ENCODE measurements around the gene LDB3.
"Not testable (repeated sequence)": the region's sequence is repeated elsewhere in the genome, so short reads cannot be mapped to it uniquely, and the experiment has no call there.

Gene LDB3

GRCh38 chr10:86645621-86646165 is 22.6 kb upstream of the LDB3 start:
- not testable (repeated sequence) for H2BK120ac ChIP-seq (ENCODE audit: low read depth, low read length); H2BK5ac ChIP-seq (ENCODE audit: low read length); H3K4me3 ChIP-seq (ENCODE audit: low read length); H3K4me1 ChIP-seq (ENCODE audit: control insufficient read depth, low read depth, low read length); H3K27me3 ChIP-seq (ENCODE audit: insufficient read depth, low read length, poor library complexity); H3K79me1 ChIP-seq (ENCODE audit: low read length); H2AK5ac ChIP-seq (ENCODE audit: low read length); H3K27ac ChIP-seq (ENCODE audit: low read depth, low read length); H2BK15ac ChIP-seq (replicated peaks; ENCODE audit: low read depth); DNase-seq; H4K5ac ChIP-seq (ENCODE audit: low read length); H3K9ac ChIP-seq (ENCODE audit: low read length); H3K56ac ChIP-seq (ENCODE audit: low read length); H3K4ac ChIP-seq (ENCODE audit: low read depth, low read length); H3K18ac ChIP-seq (ENCODE audit: low read length); H3K4me2 ChIP-seq (ENCODE audit: low read length); H3K36me3 ChIP-seq (ENCODE audit: control insufficient read depth, insufficient read depth, low read length); H3K79me2 ChIP-seq (ENCODE audit: control insufficient read depth, insufficient read depth, low read length); H4K8ac ChIP-seq (ENCODE audit: low read depth, low read length); H3K23ac ChIP-seq (ENCODE audit: low read length)
- no CpG with 5 or more reads among the region's 5 CpGs for WGBS (ENCODE audit: extremely low coverage, insufficient coverage, low lambda C conversion rate)

GRCh38 chr10:86646532-86646931 is 21.8 kb upstream of the LDB3 start:
- Histone ChIP-seq H3K79me1 (ENCODE audit: low read length) (no peaks in the 10 kb centered on the region), H3K18ac (ENCODE audit: low read length) (no peak overlapping the region), H4K5ac (ENCODE audit: low read length) (no peak overlapping the region), H2BK120ac (ENCODE audit: low read depth, low read length) (no peak overlapping the region), H3K4me1 (ENCODE audit: control insufficient read depth, low read depth, low read length) (no peaks in the 10 kb centered on the region), H2BK5ac (ENCODE audit: low read length) (no peak overlapping the region), H3K4ac (ENCODE audit: low read depth, low read length) (no peak overlapping the region), H4K8ac (ENCODE audit: low read depth, low read length) (no peak overlapping the region), H3K23ac (ENCODE audit: low read length) (no peak overlapping the region), H3K27ac (ENCODE audit: low read depth, low read length) (no peak overlapping the region), H2BK15ac (replicated peaks; ENCODE audit: low read depth) (no peak overlapping the region), H3K36me3 (ENCODE audit: control insufficient read depth, insufficient read depth, low read length) (no peaks in the 10 kb centered on the region), H3K27me3 (ENCODE audit: insufficient read depth, low read length, poor library complexity) (no peaks in the 10 kb centered on the region), H3K56ac (ENCODE audit: low read length) (no peak overlapping the region), H3K9ac (ENCODE audit: low read length) (no peak overlapping the region), H3K4me2 (ENCODE audit: low read length) (no peak overlapping the region), H2AK5ac (ENCODE audit: low read length) (no peak overlapping the region), H3K79me2 (ENCODE audit: control insufficient read depth, insufficient read depth, low read length) (no peaks in the 10 kb centered on the region), H3K4me3 (ENCODE audit: low read length) (no peak overlapping the region)
- DNase-seq, result no peak
- no CpG with 5 or more reads among the region's 5 CpGs for WGBS (ENCODE audit: extremely low coverage, insufficient coverage, low lambda C conversion rate)

GRCh38 chr10:86646933-86647332 is 21.4 kb upstream of the LDB3 start:
- no peak for DNase-seq
- H3K18ac ChIP-seq (ENCODE audit: low read length), result no peak overlapping the region
- H3K4ac ChIP-seq (ENCODE audit: low read depth, low read length), result no peak overlapping the region
- no peak overlapping the region for H2BK5ac ChIP-seq (ENCODE audit: low read length)
- no CpG with 5 or more reads among the region's 6 CpGs for WGBS (ENCODE audit: extremely low coverage, insufficient coverage, low lambda C conversion rate)
- no peak overlapping the region for H3K9ac ChIP-seq (ENCODE audit: low read length)
- H2AK5ac ChIP-seq (ENCODE audit: low read length), result no peak overlapping the region
- no peak overlapping the region for H3K4me3 ChIP-seq (ENCODE audit: low read length)
- no peaks in the 10 kb centered on the region for H3K4me1 ChIP-seq (ENCODE audit: control insufficient read depth, low read depth, low read length)
- no peaks in the 10 kb centered on the region for H3K36me3 ChIP-seq (ENCODE audit: control insufficient read depth, insufficient read depth, low read length)
- H3K27me3 ChIP-seq (ENCODE audit: insufficient read depth, low read length, poor library complexity), result no peaks in the 10 kb centered on the region
- no peaks in the 10 kb centered on the region for H3K79me2 ChIP-seq (ENCODE audit: control insufficient read depth, insufficient read depth, low read length)
- H3K4me2 ChIP-seq (ENCODE audit: low read length), result no peak overlapping the region
- H2BK120ac ChIP-seq (ENCODE audit: low read depth, low read length), result no peak overlapping the region
- no peak overlapping the region for H3K27ac ChIP-seq (ENCODE audit: low read depth, low read length)
- H4K8ac ChIP-seq (ENCODE audit: low read depth, low read length), result no peak overlapping the region
- no peak overlapping the region for H3K56ac ChIP-seq (ENCODE audit: low read length)
- H2BK15ac ChIP-seq (replicated peaks; ENCODE audit: low read depth), result no peak overlapping the region
- no peak overlapping the region for H3K23ac ChIP-seq (ENCODE audit: low read length)
- H4K5ac ChIP-seq (ENCODE audit: low read length), result no peak overlapping the region
- no peaks in the 10 kb centered on the region for H3K79me1 ChIP-seq (ENCODE audit: low read length)

- Histone ChIP-seq H4K8ac (ENCODE audit: low read depth, low read length) (no peak overlapping the region), H4K5ac (ENCODE audit: low read length) (no peak overlapping the region), H3K79me1 (ENCODE audit: low read length) (no peaks in the 10 kb centered on the region), H3K4me1 (ENCODE audit: control insufficient read depth, low read depth, low read length) (no peaks in the 10 kb centered on the region), H3K36me3 (ENCODE audit: control insufficient read depth, insufficient read depth, low read length) (no peaks in the 10 kb centered on the region), H3K23ac (ENCODE audit: low read length) (no peak overlapping the region), H3K56ac (ENCODE audit: low read length) (no peak overlapping the region), H3K27me3 (ENCODE audit: insufficient read depth, low read length, poor library complexity) (no peaks in the 10 kb centered on the region), H2AK5ac (ENCODE audit: low read length) (no peak overlapping the region), H3K4me2 (ENCODE audit: low read length) (no peak overlapping the region), H3K4ac (ENCODE audit: low read depth, low read length) (no peak overlapping the region), H2BK5ac (ENCODE audit: low read length) (no peak overlapping the region), H3K4me3 (ENCODE audit: low read length) (no peak overlapping the region), H3K18ac (ENCODE audit: low read length) (no peak overlapping the region), H2BK15ac (replicated peaks; ENCODE audit: low read depth) (no peak overlapping the region), H3K79me2 (ENCODE audit: control insufficient read depth, insufficient read depth, low read length) (no peaks in the 10 kb centered on the region), H3K9ac (ENCODE audit: low read length) (no peak overlapping the region), H2BK120ac (ENCODE audit: low read depth, low read length) (no peak overlapping the region), H3K27ac (ENCODE audit: low read depth, low read length) (no peak overlapping the region)
- WGBS (ENCODE audit: extremely low coverage, insufficient coverage, low lambda C conversion rate), result no CpG with 5 or more reads among the region's 13 CpGs
- no peak for DNase-seq
Observed at GRCh38 chr10:86647773-86648703, 20.3 kb upstream of the LDB3 start.

- Histone ChIP-seq H2BK5ac (ENCODE audit: low read length) (no peak overlapping the region), H2BK120ac (ENCODE audit: low read depth, low read length) (no peak overlapping the region), H3K27me3 (ENCODE audit: insufficient read depth, low read length, poor library complexity) (no peaks in the 10 kb centered on the region), H3K9ac (ENCODE audit: low read length) (no peak overlapping the region), H3K4me2 (ENCODE audit: low read length) (no peak overlapping the region), H3K56ac (ENCODE audit: low read length) (no peak overlapping the region), H3K4me1 (ENCODE audit: control insufficient read depth, low read depth, low read length) (no peaks in the 10 kb centered on the region), H2AK5ac (ENCODE audit: low read length) (no peak overlapping the region), H3K79me1 (ENCODE audit: low read length) (no peaks in the 10 kb centered on the region), H3K23ac (ENCODE audit: low read length) (no peak overlapping the region), H4K5ac (ENCODE audit: low read length) (no peak overlapping the region), H3K79me2 (ENCODE audit: control insufficient read depth, insufficient read depth, low read length) (no peaks in the 10 kb centered on the region), H3K4me3 (ENCODE audit: low read length) (no peak overlapping the region), H3K4ac (ENCODE audit: low read depth, low read length) (no peak overlapping the region), H4K8ac (ENCODE audit: low read depth, low read length) (no peak overlapping the region), H3K27ac (ENCODE audit: low read depth, low read length) (no peak overlapping the region), H3K36me3 (ENCODE audit: control insufficient read depth, insufficient read depth, low read length) (no peaks in the 10 kb centered on the region), H3K18ac (ENCODE audit: low read length) (no peak overlapping the region), H2BK15ac (replicated peaks; ENCODE audit: low read depth) (no peak overlapping the region)
- DNase-seq, result no peak
- WGBS (ENCODE audit: extremely low coverage, insufficient coverage, low lambda C conversion rate), result no CpG with 5 or more reads among the region's 9 CpGs
Observed at GRCh38 chr10:86648704-86649427, 19.4 kb upstream of the LDB3 start.
